Measurements from ENCODE around the gene NLRP14. TPM values are rescaled to one million over a fixed set of nuclear protein-coding genes. Genes with fewer than 3 reads are reported as not detected.

The NLRP14 gene
- total RNA-seq, 4 donors from 2014 or later: 0.24 to 0.35 TPM; not detected in 2

GRCh38 chr11:7072401-7073028 lies 52.2 kb downstream of the NLRP14 start:
- TF ChIP-seq POLR2A (IDR thresholded peaks at IDR 0.05) (no peak), CTCF (IDR thresholded peaks at IDR 0.05) (no peak)
- DNase-seq: no peak
- Histone ChIP-seq H3K36me3 (no peaks in the 10 kb centered on the region), H3K27ac (no peak overlapping the region), H3K9me3 (no peaks in the 10 kb centered on the region), H3K4me3 (no peak overlapping the region), H3K27me3 (no peaks in the 10 kb centered on the region), H3K4me1 (no peaks in the 10 kb centered on the region)
- intact Hi-C loops (cut with DNase I; ENCODE audit: low total_unique reads): no loop called here

- no peaks in the 10 kb centered on the region for H3K9me3 ChIP-seq
- intact Hi-C loops (cut with DNase I; ENCODE audit: low total_unique reads): no loop called here
- no peaks in the 10 kb centered on the region for H3K4me1 ChIP-seq
Observed at GRCh38 chr11:7077101-7077500, 56.8 kb downstream of the NLRP14 start.

GRCh38 chr11:7079545-7080135 lies 59.4 kb downstream of the NLRP14 start:
- Histone ChIP-seq H3K4me3 (no peak overlapping the region), H3K27ac (no peak overlapping the region), H3K36me3 (no peaks in the 10 kb centered on the region), H3K4me1 (no peaks in the 10 kb centered on the region), H3K27me3 (no peaks in the 10 kb centered on the region), H3K9me3 (no peaks in the 10 kb centered on the region)
- DNase-seq: no peak
- intact Hi-C loops (cut with DNase I; ENCODE audit: low total_unique reads): no loop called here
- no peak for TF ChIP-seq CTCF (IDR thresholded peaks at IDR 0.05)
- TF ChIP-seq POLR2A (IDR thresholded peaks at IDR 0.05): no peak

More at GRCh38 chr11:7077101-7077500, 56.8 kb downstream of the NLRP14 start:
- no peak for DNase-seq
- no peak overlapping the region for H3K4me3 ChIP-seq
- no peak overlapping the region for H3K27ac ChIP-seq
- no peaks in the 10 kb centered on the region for H3K27me3 ChIP-seq
- H3K36me3 ChIP-seq: no peaks in the 10 kb centered on the region
- no peak for TF ChIP-seq CTCF (IDR thresholded peaks at IDR 0.05)
- no peak for TF ChIP-seq POLR2A (IDR thresholded peaks at IDR 0.05)

GRCh38 chr11:7080900-7081299 lies 60.6 kb downstream of the NLRP14 start:
- Histone ChIP-seq H3K36me3 (no peaks in the 10 kb centered on the region), H3K27ac (no peak overlapping the region), H3K27me3 (no peaks in the 10 kb centered on the region), H3K9me3 (no peaks in the 10 kb centered on the region), H3K4me1 (no peaks in the 10 kb centered on the region), H3K4me3 (no peak overlapping the region)
- intact Hi-C loops (cut with DNase I; ENCODE audit: low total_unique reads): no loop called here
- TF ChIP-seq CTCF (IDR thresholded peaks at IDR 0.05): no peak
- DNase-seq: no peak

GRCh38 chr11:7081441-7081840 lies 61.2 kb downstream of the NLRP14 start:
- no peaks in the 10 kb centered on the region for H3K27me3 ChIP-seq
- intact Hi-C loops (cut with DNase I; ENCODE audit: low total_unique reads): no loop called here

More at GRCh38 chr11:7081441-7081840, 61.2 kb downstream of the NLRP14 start:
- Histone ChIP-seq H3K4me1 (no peaks in the 10 kb centered on the region), H3K4me3 (no peak overlapping the region), H3K9me3 (no peaks in the 10 kb centered on the region), H3K36me3 (no peaks in the 10 kb centered on the region), H3K27ac (no peak overlapping the region)
- TF ChIP-seq POLR2A (IDR thresholded peaks at IDR 0.05) (no peak), CTCF (IDR thresholded peaks at IDR 0.05) (no peak)
- DNase-seq: no peak
